ENCODE results near the gene EIF2B2. TPM values are rescaled to one million over a fixed set of nuclear protein-coding genes. Genes with fewer than 3 reads are reported as not detected.

The EIF2B2 gene
- total and polyA plus RNA-seq, 9 of the 15 experiments (the other 6 are each of a cell fraction or from before 2014, with no cell fraction given), result 10.6 to 94.1 (median 38.9) TPM

DNA sequence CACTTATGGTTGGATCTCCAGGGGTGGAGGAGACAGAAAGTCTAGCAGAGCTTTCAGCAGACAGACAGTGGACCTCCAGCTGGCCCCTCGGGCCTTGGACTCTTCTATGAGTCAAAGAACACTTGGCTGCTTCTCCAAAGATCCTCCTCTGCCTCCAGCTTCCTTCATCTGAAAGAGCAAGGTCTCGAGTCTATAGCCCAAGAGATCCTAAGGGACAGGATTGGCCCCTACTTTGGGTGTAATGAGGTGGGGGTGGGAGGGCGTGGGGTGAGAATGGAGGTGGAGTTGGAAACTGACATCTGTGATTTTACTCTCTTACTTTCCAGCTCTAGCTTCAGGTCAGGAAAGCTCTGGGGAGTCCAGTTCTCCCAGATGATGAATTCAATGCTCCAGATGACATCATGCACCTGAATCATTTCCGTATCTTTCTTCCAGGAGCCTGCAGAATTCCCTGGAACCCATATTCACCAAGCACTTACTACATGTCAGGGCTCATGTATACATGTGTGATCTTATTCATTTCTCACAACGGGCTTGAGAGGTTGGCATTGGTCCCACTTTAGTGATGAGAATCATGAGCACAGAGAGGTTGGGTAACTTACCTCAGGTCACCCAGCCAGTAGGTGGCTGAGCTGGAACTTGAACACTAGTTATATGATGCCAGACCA lies 37.1 kb upstream of the EIF2B2 start (continued):
- TF ChIP-seq, protein P1, sequence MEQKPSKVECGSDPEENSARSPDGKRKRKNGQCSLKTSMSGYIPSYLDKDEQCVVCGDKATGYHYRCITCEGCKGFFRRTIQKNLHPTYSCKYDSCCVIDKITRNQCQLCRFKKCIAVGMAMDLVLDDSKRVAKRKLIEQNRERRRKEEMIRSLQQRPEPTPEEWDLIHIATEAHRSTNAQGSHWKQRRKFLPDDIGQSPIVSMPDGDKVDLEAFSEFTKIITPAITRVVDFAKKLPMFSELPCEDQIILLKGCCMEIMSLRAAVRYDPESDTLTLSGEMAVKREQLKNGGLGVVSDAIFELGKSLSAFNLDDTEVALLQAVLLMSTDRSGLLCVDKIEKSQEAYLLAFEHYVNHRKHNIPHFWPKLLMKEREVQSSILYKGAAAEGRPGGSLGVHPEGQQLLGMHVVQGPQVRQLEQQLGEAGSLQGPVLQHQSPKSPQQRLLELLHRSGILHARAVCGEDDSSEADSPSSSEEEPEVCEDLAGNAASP (IDR thresholded peaks at IDR 0.05), result no peak
- no peak for TF ChIP-seq TAF7 (tag; IDR thresholded peaks at IDR 0.05)
- TF ChIP-seq NFIC (IDR thresholded peaks at IDR 0.05), result 0 out of 2 replicates have a peak, but pooled peaks have one; percentile 10
- no peak for TF ChIP-seq CCAR2 (IDR thresholded peaks at IDR 0.05; ENCODE audit: low read depth, low read length)
- no peak for TF ChIP-seq ZFPM2 (CRISPR knock-in tag; IDR thresholded peaks at IDR 0.05)
- peak; percentile 59; the same call in 1 of the 2 replicates for TF ChIP-seq BCOR (IDR thresholded peaks at IDR 0.05)
- TF ChIP-seq ZFP36 (IDR thresholded peaks at IDR 0.05; ENCODE audit: low read depth, low read length, partially characterized antibody), result peak; percentile 42
- TF ChIP-seq, protein P2, sequence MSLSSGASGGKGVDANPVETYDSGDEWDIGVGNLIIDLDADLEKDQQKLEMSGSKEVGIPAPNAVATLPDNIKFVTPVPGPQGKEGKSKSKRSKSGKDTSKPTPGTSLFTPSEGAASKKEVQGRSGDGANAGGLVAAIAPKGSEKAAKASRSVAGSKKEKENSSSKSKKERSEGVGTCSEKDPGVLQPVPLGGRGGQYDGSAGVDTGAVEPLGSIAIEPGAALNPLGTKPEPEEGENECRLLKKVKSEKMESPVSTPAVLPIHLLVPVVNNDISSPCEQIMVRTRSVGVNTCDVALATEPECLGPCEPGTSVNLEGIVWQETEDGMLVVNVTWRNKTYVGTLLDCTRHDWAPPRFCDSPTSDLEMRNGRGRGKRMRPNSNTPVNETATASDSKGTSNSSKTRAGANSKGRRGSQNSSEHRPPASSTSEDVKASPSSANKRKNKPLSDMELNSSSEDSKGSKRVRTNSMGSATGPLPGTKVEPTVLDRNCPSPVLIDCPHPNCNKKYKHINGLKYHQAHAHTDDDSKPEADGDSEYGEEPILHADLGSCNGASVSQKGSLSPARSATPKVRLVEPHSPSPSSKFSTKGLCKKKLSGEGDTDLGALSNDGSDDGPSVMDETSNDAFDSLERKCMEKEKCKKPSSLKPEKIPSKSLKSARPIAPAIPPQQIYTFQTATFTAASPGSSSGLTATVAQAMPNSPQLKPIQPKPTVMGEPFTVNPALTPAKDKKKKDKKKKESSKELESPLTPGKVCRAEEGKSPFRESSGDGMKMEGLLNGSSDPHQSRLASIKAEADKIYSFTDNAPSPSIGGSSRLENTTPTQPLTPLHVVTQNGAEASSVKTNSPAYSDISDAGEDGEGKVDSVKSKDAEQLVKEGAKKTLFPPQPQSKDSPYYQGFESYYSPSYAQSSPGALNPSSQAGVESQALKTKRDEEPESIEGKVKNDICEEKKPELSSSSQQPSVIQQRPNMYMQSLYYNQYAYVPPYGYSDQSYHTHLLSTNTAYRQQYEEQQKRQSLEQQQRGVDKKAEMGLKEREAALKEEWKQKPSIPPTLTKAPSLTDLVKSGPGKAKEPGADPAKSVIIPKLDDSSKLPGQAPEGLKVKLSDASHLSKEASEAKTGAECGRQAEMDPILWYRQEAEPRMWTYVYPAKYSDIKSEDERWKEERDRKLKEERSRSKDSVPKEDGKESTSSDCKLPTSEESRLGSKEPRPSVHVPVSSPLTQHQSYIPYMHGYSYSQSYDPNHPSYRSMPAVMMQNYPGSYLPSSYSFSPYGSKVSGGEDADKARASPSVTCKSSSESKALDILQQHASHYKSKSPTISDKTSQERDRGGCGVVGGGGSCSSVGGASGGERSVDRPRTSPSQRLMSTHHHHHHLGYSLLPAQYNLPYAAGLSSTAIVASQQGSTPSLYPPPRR (CRISPR knock-in tag; IDR thresholded peaks at IDR 0.05; ENCODE audit: borderline replicate concordance), result no peak
- TF ChIP-seq, protein P3, sequence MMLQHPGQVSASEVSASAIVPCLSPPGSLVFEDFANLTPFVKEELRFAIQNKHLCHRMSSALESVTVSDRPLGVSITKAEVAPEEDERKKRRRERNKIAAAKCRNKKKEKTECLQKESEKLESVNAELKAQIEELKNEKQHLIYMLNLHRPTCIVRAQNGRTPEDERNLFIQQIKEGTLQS (IDR thresholded peaks at IDR 0.05), result peak; percentile 27; the same call in 1 of the 2 replicates
- TF ChIP-seq, protein P3 (CRISPR knock-in tag; conservative IDR thresholded peaks at IDR 0.05), result no peak
- peak; percentile 33 for TF ChIP-seq RBM25 (IDR thresholded peaks at IDR 0.05; ENCODE audit: low read depth, low read length, severe bottlenecking)
- TF ChIP-seq MTF1 (CRISPR knock-in tag; IDR thresholded peaks at IDR 0.05; ENCODE audit: borderline replicate concordance), result no peak
- no peak for TF ChIP-seq NFE2L1 (tag; IDR thresholded peaks at IDR 0.05; ENCODE audit: borderline replicate concordance, low read depth)
- TF ChIP-seq NR2F6 (CRISPR knock-in tag; IDR thresholded peaks at IDR 0.05), result no peak
